HG02623 (cell line): ENCODE results near the gene COL11A2.
"Not testable (repeated sequence)": the region's sequence is repeated elsewhere in the genome, so short reads cannot be mapped to it uniquely, and the experiment has no call there.

Experiments
- ATAC-seq: cut with Tn5 transposase; IDR thresholded peaks from one replicate; pipeline ENCODE4 v1.9.1; 2021; ENCODE audit warnings: moderate library complexity; ENCODE audit not compliant: unreplicated experiment

COL11A2 gene

DNA sequence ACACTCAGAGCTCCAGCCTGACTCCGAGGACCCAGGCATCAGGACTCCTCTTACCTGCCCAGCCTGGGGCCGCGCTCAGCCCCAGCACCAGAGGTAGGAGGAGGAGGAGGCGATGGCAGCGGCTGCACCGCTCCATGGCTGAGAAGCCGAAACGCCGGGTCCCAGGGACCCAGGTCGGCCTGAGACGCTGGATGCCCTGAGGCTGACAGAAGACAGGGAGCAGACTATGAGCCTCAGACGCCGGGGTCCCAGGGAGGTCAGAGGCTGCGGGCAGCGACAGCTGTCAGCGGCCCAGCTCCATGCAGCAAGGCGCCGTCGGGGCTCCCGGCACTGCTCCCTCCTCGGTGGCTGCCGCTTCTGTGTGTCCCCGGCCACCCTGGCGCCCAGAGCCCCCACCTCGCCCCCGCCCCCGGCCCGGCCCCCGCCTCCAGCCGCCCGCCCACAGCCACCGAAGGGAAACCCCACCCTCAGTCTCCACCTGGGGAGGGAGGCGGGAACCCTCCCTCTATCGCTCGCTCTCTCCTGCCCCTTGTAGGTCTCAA, at the start of gene COL11A2:
COL11A2 (minus strand) TSS at position 363 of the 542 bp plus-strand sequence; CDS start at position 136, 227 bp downstream.
- ATAC-seq: no peak

DNA sequence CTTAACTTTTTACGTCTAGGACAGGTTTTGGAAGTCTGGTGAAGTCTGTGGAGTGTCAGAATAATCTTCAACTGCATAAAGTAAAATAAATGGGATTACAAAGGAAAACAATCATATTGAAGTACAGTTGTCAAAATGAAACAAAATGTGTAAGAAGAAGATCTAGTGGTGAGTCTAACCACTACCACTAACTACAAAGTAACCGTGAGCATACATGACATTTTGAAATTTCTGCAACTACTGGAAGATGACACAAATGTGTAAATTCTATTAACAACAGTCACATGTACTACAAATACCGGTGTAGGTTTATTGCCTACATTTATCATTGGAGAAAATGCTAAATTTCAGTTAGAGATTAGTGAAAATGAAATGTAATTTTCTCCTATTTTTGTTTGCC, 49.7 kb upstream of the COL11A2 start:
- no peak for ATAC-seq

DNA sequence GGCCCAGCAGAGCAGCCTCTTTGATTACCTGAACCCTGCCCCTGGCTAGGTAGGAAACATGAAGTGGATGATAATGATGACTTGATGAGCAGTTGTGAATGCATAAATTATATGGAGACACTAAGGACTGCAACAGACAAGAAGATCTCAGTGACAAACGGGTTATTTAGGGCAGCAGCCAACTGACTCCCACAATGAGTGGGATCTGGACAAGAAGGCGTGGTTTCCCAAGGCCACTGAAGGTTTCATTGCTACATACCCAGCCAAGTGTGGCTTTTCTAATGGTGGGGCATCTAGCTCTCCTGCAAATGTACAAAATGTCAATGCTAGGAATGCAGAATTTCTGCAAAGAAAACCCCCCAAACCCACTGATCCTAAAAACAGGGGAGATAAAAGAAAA, 45.5 kb upstream of the COL11A2 start:
- no peak for ATAC-seq

DNA sequence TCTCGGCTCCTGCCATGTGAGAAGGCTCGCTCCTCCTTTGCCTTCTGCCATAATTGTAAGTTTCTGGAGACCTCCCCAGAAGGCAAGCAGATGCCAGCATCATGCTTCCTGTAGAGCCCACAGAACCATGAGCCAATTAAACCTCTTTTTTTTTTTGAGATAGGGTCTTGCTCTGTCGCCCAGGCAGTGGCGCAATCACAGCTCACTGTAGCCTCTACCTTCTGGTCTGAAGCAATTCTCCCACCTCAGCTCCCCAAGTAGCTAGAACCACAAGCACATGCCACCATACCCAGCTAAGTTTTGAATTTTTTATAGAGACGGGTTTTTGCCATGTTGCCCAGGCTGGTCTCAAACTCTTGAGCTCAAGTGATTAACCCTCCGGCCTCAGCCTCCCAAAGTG, 44.6 kb upstream of the COL11A2 start:
- ATAC-seq: no peak

DNA sequence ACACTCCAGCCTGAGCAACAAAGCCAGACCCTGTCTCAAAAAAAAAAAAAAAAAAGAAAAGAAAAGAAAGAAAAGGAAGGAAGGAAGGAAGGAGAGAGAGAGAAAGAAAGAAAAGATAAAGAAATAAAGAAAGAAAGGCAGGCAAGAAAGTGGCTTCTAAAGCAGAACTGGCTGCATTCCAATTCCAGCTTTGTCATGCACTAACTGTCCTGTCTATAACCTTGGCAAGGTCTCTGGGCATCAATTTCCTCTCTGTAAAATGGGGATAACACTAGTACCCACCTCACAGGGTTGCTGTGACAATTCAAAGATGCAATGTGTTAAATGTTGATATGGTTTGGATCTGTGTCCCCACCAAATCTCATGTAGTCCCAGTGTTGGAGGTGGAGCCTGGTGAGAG, 44.1 kb upstream of the COL11A2 start:
- no peak for ATAC-seq

DNA sequence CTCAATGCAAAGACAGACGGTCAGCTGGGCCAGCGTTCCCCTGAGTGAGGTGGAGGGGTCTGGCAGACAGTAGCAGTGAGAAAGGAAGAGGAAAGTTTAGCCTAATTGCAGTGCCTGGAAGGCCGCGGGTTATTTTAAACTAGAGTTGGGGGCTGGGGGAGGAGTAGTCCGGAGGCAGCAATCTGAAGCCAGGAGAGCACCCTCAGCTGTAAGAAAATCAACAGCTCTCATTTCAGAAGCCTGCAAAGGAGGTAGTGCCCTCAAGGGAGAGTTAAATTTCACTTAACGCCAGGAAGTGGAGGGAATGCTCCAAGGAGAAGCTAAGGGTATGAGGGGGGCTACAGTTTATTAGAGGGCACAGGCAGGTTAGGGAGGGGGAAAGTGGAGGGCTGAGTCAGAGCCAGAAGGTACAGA, 43.0 kb upstream of the COL11A2 start:
- ATAC-seq: no peak

DNA sequence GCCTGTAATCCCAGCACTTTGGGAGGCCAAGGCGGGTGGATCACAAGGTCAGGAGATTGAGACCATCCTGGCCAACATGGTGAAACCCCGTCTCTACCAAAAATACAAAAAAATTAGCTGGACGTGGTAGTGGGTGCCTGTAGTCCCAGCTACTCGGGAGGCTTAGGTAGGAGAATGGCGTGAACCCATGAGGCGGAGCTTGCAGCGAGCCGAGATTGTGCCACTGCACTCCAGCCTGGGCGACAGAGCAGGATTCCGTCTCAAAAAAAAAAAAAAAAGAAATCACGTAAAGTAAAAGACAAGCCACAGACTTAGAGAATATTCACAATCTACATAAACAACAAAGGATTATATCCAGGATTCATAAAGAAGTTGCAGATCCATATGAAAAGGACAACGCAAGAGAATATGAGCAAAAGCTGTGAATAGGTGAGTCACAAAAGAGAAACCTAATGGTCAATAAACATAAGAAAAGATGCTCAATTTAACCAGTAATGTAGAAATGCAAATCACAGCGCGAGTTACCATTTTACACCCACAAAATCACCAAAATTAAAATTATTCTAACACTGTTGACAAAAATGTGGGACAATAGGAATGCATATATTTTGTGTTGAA, 34.3 kb upstream of the COL11A2 start:
- not testable (repeated sequence) for ATAC-seq

DNA sequence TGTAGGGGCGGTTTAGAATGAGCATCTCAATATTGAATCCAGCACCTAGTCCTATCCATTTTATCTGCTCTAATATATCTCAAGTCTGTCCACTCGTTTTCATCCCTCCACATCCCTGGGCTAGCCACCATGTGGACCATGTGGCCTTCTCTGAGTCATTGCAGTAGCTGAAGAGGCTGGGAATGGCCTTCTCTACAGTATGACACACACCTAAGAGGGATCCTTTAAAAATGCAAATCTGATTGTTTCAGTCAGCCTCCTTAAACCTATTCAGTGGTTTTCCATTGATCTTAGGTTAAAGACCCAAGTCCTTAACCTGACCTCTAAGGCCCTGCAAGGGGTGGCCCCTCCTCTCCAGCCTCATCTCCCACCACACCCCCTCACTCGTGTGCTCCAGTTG, 25.4 kb upstream of the COL11A2 start:
- no peak for ATAC-seq

DNA sequence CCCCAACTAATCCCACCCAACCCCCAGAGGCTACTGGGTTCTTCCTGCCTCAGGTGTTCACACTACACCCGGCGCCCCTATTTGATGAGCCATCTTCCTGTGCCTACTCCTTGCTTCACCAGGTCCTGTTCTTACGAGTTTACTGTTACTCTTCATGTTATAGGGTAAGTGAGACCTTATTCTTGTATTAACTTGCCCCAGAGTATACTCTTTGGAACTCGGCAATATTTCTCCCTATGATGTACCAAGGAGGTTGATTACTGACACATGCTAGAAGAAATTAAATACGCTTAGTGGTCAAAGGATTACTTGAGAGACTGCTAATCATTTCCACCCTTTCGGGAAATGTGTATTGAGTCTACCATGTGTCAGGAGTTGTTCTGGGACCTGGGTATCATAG, 25.0 kb upstream of the COL11A2 start:
- no peak for ATAC-seq

DNA sequence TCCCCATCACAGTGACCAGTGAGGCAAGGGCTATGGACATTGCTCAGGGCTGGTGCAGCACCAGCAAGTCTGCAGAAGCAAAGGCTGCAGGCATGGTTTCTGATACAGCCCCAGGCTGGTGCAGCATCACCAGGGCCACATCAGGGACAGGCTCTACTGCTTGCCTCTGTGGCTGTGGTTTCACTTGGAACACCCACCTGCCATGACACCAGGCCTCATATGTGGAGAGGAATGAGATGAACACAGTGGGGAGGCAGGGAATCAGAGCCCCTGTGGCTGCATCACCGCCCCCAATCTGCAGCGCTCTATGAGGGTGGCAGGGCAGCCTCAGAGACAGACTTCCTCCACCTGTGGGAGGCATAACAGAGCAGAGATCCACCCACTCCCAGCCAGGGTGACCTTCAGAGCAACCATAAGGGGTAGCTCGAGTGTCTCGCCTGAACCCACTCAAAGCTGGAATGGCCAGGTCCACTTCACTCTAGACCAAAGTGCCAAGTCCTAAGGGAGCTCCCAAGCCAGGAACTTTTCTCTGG, 23.9 kb upstream of the COL11A2 start:
- ATAC-seq: no peak

DNA sequence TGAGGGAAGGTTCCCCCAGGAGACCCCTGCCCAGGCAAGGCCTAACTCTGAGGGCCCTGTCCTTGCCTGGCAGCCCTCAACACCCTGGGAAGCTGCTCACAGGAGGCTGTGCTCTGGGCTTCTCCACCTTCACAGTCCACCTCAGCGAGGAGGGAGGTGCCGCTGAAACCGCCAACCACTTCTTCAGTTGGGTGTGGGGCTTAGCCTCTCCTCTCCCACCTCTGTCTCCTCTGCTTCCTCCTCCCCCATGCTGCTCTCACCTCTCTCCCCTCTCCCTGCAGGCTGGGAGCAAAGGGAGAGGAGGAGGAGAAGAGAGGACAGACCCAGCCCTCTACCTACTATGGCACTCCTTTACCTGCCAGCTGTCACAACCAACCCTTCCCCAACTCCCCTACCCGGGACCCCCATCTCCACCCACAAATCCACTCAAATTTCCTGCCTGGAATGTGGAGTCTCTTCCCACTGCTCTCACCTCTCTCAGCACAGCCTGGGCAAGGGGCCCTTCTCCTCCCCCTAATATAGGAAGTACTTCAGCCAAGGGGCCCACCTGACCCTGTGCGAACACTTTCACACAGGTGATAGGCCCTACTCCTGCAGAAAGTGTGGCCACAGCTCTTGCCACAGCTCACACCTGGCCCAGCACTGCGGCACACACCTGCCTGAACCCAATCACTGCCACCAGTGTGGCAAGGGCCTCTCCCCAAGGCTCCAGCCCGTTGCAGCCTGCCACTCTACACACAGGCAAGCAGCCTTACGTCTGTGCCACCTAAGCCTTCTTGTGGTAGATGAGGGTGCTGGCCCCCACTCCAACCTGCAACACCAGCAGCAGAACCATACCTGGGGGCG, 23.2 kb upstream of the COL11A2 start:
- no peak for ATAC-seq

DNA sequence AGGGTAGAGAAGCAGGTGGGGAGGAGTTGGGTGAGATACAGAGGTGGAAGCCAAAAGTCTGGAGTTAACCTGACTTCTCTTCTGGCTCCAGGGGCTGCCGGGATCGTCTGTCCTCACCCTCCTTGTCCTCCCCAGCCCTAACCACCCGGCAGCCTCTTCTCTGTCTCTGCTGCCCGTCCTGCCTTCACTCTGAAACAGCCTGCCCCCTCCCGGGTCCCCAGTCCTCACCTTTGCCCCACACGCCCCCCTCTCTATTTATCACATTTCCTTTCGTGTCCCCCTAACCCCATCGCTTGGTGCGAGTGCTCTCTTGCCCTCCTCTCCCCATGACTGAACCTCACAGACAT, 21.7 kb upstream of the COL11A2 start:
- ATAC-seq: no peak

DNA sequence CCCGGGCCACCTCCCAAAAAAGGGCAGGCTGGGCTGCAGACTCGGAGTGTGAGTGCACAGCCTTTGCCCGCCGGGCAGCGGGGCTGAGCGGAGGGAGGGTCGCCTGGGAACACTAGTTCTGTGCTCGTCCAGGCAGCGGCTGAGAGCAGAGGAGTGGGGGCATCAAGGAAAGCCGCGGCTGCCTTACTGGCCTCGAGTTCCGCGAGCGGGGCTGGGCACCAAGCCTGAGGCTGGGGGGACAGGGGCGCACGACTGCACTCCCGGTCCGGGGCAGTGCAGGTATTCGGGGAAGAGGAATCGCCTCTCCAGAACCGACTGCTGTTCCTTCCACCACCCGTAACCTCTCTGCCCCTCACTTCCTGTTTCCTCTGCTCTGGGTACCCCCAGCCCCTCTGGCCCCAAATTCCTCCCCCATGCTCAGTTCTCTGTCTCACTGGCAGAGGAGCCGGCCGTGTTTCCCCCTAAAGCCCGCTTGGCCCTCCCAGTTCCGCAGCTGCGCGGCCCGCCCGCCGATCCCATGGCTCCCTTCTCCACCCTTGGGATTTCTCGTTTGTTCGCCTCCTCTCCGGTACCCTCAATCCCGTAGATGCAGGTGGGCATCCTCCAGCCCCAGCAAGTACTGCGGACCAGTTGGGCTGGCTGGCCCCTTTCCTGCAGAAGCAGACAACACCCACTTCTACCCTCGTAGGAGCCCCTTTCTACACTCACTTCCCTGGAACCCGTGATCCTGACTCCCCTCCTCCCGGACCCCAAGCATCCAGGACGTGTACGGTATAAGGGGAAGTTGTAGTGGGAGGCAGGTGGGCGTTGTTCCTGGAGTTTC, 21.1 kb upstream of the COL11A2 start:
- no peak for ATAC-seq

DNA sequence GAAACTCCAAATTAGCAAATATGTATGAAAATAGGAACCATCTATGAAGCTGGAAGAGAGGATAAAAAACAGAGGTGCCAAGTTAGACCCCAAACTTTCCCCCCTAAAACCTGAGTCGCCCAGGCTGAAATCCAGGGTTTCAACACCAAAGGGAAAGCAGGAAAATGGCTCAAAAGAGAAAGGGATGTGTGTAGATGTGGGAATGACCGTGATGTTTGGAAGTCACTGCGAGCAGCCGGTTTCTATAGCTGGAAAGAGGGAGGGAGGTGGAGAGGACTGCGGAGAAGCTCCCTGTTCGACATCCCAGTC, 20.5 kb upstream of the COL11A2 start:
- no peak for ATAC-seq

DNA sequence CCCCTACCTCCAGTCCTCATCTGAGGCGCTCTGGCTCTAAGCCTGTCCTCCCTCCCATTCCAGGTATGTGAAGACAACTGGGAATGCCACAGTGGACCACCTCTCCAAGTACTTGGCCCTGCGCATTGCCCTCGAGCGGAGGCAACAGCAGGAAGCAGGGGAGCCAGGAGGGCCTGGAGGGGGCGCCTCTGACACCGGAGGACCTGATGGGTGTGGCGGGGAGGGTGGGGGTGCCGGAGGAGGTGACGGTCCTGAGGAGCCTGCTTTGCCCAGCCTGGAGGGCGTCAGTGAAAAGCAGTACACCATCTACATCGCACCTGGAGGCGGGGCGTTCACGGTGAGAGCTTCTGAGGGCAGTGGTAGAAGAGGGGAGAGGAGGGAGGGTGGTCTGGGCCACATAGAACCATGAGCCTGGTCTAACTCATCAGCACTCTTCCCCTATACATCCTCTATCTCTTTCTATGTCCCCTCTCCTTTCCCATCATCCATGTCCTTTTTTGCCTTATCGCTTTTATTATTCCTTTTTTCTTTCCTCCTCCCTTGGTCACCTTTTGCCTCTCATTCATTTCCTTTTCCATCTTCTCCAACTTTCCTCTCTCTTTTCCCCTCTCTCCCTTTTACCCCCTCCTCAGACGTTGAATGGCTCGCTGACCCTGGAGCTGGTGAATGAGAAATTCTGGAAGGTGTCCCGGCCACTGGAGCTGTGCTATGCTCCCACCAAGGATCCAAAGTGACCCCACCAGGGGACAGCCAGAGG, 19.6 kb upstream of the COL11A2 start:
- ATAC-seq: no peak

DNA sequence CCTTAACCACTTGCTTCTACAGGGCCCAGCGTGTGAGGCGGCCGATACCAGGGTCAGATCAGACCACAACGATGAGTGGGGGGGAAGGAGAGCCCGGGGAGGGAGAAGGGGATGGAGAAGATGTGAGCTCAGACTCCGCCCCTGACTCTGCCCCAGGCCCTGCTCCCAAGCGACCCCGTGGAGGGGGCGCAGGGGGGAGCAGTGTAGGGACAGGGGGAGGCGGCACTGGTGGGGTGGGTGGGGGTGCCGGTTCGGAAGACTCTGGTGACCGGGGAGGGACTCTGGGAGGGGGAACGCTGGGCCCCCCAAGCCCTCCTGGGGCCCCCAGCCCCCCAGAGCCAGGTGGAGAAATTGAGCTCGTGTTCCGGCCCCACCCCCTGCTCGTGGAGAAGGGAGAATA, 18.9 kb upstream of the COL11A2 start:
- ATAC-seq: no peak

DNA sequence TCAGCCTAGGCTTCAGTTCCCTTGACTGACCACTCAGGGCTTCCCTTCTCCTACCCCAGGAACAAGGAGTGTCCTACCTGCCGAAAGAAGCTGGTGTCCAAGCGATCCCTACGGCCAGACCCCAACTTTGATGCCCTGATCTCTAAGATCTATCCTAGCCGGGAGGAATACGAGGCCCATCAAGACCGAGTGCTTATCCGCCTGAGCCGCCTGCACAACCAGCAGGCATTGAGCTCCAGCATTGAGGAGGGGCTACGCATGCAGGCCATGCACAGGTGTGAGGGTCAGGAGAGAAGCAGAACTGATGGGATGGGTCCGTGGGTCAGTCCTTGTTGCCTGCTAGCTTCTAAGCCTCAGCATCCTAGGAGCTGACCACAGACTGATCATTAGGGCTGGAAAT, 17.6 kb upstream of the COL11A2 start:
- ATAC-seq: no peak

DNA sequence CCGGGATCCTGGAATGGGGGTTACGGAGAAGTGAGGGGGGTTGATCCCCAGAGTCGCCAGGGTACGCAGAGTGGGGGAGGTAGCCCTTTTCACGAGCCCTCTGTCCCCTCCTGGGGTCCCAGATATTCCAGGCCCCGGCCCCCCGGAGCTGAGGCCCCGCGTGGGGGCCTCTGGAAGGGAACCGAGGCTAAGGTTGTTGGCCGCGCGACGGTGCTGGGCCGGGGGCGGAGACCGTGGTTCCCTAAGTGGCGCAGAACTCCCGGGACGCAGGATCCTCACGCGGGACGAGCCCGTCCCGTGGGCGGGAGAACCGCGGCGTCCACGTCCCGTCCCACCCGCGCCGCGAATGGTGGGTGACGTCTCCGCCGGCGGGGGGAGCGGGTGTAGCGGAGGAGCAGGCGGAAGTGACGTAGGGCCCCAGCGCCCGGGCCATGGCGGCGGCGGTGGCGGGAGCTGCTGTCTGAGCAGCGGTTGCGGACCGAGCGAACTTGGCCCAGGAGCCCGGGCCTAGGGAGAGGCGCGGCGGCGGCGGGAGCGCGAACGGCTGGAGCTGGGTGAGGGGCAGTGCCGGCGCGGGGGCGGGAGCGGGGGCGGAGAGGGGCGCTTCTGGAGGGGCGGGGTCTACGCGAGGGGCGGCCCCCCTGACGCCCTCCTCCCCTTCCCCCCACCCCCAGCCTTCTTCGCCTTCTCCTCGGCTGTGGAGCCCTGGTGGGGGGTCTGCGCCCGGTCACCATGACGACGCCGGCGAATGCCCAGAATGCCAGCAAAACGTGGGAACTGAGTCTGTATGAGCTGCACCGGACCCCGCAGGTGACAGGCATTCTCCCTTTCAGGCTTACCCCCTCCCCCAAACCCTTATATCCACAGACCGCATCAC, 16.1 kb upstream of the COL11A2 start, which contains the start of gene RING1:
RING1 (plus strand) TSS at position 410 of the 877 bp plus-strand sequence; CDS start at position 733, 323 bp downstream.
- no peak for ATAC-seq

DNA sequence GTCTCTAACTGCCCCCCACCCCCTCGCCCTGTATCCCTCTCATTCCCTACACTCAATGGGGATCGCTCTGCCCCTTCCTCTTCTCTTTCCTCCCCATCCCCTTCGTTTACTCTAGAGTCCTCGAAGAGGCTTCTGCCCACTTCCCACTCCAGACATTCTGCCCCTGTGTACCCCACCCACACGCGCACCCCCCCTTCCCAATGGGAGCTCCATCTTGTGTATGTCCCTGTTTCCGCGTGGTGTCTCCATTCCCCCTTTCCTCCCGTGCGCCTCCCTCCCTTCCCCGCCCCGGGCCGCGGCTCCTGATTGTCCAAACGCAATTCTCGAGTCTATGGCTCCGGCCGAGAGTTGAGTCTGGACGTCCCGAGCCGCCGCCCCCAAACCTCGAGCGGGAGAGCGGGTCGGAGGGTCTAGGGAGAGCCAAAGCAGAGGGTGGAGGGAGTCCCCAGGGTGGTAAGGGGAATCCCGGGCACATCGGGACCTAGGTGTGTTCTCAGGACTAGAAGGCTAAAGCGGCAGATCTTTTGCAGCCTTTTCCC, 15.4 kb upstream of the COL11A2 start:
- no peak for ATAC-seq
